ENCODE results near the gene VMO1.
A peak's percentile ranks its signal among the peaks of the same experiment; 100 is the strongest.

VMO1 gene

DNA sequence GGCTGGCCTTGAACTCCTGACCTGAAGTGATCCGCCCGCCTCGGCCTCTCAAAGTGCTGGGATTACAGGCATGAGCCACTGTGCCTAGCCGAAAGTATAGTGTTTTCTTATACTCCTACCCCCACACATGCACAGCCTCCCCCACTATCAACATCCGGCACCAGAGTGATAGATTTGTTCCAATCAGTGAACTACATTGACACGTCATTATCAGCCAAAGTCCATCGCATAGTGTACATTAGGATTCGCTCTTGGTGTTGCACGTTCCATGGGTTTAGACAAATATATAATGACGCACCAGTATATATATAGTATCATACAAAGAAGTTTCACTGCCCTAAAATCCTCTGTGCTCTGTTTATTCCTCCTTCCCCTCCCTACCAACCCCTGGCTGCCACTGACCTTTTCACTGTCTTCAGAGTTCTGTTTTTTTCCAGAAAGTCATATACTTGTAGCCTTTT lies 26.4 kb downstream of the VMO1 start:
- no peak for ATAC-seq
- DNase-seq, result no peak

DNA sequence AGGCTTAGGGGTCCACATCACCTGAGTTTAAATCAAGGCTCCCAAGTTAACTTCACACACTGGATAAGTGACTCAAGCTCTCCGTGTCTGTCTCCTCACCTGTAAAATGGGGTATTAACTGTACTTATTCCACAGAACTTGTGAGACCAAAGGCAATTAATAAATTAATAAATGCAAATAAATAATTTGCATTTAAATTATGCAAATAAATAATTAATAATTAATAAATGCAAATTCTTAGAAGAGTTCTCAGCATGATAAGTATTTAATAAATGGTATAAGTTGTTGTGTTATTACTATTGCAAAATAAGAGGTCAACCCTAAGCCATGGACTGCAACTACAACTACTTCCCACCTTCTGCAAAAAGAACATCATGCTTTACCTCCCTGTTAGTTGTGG lies 32.8 kb downstream of the VMO1 start:
- ATAC-seq (no peak), DNase-seq (no peak)

DNA sequence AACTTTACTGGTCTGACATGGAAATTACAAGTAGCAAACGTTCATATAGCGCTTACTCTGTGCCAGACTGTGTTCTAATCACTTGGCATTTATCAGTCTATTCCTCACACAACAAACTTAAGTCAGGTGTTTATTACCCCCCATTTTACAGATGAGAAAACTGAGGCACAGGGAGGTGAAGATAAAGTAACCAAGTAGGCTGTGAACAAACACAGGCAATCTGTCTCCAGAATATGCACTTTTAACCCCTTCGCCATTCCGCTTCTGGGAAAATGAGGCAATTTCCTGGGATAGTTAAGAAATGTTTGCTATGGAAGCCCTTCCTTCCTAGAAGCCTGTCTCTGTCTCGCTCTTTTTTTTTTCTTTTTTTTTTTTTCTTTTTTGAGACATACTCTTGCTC lies 34.2 kb downstream of the VMO1 start:
- ATAC-seq, result no peak

DNA sequence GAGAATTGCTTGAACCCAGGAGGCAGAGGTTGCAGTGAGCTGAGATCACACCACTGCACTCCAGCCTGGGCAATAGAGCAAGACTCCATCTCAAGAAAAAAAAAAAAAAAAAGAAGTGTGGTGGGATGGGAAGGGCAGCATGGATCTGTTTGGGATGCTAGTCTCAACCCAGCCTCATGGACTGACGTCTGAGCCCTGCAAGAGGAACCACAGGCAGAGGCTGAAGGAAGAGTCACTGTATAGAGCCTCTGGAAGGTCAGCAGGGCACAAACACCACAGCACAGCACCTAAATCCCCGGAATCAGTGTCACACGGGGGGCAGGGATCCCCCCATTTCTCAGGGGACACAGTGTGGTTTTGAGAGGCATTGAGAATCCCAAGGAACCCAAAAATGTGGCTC lies 35.6 kb downstream of the VMO1 start:
- DNase-seq, result no peak
- no peak for ATAC-seq

More for the DNA sequence above, 34.2 kb downstream of the VMO1 start:
- no peak for DNase-seq

DNA sequence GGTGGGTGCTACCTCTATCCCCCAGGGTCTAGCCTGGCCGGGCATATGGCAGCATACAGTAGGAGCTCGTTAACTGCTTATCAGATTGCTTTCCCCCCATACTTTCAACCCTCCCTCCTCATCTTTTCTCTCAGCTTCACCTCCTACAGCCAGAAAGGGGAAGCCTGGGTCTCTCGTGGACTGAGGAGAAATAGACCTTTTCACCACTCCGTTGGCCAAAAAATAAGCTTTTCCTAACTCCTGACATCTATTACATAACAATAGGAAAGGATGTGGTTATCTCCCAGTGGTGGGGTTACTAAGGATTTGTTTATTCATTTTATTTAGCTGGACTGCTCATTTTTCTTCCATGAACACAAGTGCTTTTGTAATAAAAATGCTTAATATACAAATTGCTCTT lies 37.5 kb downstream of the VMO1 start:
- no peak for DNase-seq
- ATAC-seq, result no peak

DNA sequence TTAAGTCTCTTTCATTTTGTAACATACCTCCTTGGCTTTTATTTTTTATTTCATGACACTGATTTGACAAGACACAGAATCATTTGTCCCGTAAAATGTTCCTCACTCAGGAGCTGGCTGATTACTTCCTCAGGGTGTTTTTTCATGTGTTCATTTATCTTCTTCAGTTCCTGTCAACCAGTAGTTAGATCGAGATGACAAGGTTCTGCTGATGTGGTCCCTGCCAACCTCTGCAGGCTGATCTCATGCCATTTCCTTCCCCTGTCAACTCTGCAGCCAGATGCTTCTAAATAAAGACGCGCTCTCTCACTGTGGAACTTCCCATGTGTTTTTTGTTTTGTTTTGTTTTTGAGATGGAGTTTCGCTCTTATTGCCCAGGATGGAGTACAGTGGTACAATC lies 38.3 kb downstream of the VMO1 start:
- no peak for DNase-seq
- peak; percentile 34 for ATAC-seq

DNA sequence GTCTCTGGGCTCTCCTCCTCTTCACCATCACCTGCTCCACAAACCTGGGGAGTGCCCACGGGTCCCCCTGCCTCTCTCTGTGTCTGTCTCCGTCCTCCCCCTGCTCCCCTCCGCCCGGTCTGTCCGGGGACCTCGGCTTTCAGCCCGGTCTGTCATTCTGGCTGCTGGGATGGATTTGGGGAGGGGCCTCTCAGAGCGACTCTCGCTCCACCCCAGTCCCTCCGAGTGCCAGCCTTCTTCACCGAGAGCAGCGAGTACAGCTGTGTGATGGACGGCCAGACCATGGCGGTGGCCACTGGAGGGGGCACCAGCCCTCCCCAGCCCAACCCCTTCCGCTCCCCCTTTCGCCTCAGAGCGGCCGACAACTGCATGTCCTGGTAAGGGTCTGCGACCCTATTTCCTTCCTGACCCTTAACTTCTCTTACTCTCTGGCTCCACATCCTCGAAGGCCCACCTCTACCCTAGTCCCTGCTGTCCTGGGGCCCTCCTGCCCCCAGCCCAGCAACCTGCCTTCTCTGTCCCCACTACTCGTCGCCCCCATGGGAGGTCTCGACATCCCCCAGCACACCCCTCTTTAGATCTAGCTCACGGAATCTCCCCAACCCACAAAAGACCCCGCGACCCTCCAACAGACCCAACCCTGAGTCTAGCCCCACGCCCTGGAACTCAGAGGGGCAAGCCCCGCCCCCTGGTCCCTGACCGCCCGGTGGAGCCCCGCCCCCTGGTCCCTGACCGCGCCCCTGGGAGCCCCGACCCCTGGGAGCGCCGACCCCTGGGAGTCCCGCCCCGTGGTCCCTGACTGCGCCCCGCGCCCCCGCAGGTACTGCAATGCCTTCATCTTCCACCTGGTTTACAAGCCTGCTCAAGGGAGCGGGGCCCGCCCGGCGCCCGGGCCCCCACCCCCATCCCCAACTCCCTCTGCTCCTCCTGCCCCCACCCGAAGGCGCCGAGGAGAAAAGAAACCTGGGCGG lies 40.9 kb downstream of the VMO1 start:
- ATAC-seq, result no peak

DNA sequence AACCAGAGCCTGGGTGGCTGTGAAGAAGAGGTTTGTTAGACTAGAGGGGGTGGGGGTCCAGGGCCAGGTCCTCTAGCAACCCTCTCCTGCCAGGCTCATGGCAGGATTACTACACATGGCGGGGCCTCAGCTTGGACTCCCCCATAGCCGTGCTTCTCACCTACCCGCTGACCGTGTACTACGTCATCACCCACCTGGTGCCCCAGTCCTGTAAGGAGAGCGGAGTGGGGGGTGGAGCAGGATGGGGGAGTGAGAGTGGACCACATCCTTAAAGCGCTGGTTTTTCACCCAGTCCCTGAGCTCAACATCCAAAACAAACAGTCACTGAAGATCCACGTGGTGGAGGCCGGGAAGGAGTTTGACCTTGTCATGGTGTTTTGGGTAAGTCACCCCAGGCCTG lies 42.3 kb downstream of the VMO1 start:
- DNase-seq (no peak), ATAC-seq (no peak)

More for the DNA sequence above, 40.9 kb downstream of the VMO1 start:
- DNase-seq, result no peak

DNA sequence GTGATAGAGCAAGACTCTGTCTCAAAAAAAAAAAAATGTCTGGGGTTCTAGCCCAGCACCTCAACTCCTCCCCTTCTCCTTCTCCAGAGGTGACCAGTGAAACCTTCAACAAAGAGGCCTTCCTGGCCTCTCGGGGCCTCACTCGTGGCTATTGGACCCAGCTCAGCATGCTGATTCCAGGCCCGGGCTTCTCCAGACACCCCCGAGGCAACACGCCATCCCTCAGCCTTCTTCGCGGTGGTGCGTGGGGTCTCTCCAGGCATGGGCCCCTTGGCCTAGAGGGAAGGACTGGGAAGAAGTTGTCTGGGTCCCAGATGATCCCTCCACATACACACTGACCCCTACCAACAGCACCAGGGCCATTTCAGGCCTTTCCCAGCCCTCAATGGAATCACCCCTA lies 42.9 kb downstream of the VMO1 start:
- DNase-seq (no peak), ATAC-seq (no peak)

DNA sequence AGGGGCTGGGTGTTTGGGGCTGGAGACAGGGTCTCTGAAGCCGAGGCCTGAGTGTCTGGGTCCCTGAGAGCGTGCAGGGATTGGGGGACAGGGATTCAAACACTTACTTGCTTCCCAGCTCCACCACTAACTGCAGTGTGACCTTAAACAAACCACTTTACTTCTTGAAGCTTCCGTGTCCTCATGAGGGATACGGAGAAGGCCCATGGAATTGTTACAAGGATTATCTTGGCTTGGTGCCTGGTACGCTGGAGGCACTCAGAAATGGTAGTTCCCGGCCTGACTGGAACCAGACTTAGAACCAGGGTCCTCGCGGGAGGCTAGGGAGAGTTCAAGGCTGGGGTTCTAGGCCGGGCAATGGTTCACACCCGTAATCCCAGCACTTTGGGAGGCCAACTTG lies 43.5 kb downstream of the VMO1 start:
- ATAC-seq (no peak), DNase-seq (no peak)

DNA sequence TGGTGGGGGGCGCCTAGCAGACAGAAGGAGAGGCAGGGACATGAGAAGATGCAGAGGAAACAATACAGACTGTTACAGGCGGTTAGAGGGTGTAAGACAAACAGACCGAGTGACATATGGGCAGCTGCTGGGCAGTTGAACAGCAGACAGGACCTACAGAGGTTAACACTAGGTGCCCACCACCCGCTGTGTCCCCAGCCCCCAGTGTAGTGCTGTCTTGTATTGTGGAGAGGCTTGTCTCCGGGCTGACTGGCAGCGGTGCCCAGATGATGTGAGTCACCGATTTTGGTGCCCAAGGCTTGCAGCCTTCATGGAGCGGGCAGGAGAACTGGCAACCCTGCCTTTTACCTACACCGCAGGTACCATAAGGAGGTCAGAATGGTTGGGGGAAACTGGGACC lies 44.0 kb downstream of the VMO1 start:
- DNase-seq (no peak), ATAC-seq (no peak)

DNA sequence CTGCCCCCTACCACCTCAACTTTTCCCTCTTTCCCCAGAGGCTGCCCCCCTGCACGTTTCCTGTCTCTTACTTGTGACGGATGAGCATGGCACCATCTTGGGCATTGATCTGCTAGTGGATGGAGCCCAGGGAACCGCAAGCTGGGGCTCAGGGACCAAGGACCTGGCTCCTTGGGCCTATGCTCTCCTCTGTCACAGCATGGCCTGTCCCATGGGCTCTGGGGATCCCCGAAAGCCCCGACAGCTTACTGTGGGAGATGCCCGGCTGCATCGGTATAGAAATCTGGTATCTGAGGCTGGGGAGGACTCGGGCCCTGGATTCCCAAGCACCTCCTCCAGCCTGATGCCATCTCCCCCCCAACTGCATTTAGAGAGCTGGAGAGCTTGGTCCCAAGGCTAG lies 44.6 kb downstream of the VMO1 start:
- DNase-seq, result no peak
- no peak for ATAC-seq

DNA sequence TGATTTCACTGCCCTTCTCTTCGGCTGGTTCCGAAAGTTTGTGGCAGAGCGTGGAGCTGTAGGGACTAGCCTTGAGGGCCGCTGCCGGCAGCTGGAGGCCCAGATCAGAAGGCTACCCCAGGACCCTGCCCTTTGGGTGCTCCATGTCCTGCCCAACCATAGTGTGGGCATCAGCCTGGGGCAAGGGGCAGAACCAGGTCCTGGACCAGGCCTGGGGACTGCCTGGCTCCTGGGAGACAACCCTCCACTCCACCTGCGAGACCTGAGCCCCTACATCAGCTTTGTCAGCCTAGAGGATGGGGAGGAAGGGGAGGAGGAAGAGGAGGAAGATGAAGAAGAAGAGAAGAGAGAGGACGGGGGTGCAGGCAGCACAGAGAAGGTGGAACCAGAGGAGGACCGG lies 45.6 kb downstream of the VMO1 start:
- DNase-seq (no peak), ATAC-seq (no peak)

DNA sequence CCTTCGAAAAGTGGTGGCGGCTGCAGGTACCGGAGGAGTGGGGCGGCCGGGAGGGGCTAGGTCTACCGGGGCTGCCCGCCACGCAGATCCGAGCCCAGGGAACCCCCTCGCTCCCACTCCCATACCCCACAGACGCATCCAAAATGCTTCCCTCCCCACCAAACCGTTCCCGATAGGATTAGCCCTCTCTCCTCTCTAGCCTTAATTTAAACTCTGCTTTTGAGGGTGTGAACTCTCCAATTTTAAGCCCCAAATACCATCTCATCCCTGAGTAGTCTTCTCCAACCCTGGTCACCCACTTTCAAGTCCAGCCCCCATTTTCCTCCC lies 46.2 kb downstream of the VMO1 start:
- DNase-seq, result no peak
- no peak for ATAC-seq

DNA sequence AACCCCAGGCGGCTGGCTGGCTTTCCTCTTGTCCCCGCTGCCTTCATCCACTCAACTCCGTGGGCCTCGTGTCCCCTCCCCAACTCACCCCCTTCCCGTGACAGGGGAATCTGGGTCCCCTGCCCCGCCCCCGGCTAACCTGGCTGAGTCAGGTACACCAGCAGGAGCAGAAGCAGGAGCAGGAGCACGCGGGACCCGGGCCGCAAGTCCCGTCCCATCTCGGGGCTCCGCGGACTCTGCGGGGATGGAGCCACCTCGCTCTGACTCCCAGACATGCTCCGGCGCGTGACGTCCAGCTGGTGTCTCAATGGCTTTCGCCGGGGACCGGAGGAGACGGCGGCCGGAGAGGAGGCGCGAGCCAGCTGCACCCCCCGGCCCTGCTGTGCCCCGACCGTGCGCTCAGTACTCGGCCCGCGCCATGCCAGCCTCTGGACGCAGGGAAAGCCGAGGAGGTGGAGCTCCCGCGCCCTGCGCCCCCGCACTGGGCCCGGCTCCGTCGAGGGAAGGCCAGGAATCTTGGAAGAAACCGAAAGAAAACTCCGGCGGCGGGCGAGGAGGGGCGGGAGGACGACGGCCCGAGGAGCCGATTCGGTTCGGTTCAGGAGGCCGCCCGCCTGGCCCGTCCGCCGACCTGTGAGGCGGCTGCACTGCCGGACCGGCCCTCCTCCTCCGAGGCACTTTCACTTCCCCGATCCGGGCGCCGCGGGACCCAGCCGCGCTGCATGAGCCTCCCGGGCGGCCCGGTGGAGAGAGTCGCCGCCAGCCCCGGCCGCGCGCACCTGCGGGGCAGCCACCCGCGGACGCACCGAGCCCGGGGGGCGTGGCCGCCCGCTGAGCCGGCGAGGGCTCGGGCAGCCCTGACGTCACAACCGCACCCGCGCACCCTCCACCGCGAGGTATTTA lies 46.8 kb downstream of the VMO1 start, which contains the start of the genes CXCL16 and ZMYND15:
Gene CXCL16, minus strand, starts transcription at position 807 of the 903 bp plus-strand sequence. Its CDS starts 589 bp downstream, at position 218.
Gene ZMYND15, plus strand, starts transcription at position 712 of the 903 bp plus-strand sequence. CDS start 716 bp downstream, outside the sequence.
- DNase-seq, result peak; percentile 58
- ATAC-seq, result peak; percentile 30

DNA sequence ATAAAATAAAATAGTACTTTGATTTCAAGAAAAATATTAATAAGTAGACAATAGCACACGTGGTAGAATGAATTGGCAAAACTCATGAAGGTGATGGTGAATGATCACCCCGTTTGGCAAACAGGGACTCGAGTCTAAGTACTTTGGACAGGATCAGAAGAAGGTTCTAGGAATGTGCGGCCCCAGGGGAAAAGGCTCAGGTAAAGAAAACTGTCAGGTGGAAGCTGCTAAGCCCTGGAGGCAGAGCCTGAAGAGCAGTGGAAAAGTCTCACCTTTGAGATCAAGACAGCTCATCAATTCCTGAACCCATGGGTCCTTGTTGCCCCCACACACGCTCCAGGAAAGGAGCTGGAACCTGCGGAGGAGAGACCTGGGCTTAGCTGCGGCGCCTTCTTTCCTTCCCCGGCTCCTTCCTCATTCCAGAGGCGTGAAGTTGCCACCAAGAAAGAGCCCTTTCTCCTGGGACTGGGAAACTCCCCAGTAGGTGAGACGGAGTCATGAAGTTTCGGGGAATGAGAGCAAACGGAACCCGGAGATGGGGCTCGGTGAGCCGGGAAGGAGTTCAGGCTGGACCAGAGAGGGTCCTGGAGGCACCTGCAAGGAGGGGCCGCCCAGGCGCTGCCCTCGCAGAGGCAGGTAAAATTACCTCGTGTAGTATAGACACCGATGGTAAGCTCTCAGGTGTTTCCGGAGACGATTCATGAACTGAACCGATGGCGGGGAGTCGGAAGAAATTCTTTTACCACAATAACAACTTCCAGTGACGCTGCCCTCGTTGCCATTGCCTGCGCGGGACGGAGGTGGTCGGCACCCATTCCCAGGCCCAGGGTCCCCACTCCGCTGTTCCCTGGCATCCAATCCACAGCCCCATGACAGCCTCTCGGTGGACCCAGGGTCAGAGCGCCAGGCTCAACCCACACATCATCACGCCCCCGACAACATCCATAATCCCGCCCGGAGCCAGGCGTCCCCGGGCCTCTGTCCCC lies 47.7 kb downstream of the VMO1 start:
- ATAC-seq (no peak), DNase-seq (no peak)

DNA sequence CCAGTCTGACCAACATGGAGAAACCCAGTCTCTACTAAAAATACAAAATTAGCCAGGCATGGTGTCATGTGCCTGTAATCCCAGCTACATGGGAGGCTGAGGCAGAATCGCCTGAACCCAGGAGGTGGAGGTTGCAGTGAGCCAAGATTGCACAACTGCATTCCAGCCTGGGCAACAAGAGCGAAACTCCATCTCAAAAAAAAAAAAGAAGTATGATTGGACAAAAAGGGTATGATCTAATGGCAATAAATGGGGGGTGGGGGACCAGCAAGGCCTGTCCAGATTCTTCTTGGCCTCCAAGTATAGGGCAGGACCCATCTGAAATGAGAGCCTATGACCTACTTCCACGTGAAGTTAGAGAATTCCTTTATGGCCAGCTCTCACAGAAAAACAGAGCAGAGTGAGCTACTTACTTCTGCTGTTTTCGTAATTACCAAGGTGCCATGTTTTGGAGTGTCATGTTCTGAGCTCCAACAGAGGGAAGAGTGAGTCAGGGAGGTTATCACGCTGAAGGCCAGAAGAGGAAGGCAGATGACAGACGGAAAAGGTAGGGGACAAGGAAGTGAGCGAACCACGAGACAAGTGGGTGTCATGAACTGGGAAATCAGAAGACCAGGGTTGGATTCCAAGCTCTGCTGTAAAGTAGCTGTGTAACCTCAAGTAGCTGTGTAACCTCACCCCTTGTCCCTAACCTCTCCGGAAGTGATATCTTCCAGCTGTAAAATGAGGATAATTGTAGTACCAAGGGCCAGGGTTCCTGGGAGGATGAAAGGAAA lies 50.1 kb downstream of the VMO1 start:
- ATAC-seq (no peak), DNase-seq (no peak)
